ENCODE measurements around the gene MAGIX.

MAGIX gene

GRCh38 chrX:49209434-49210251 is 47.1 kb downstream of the MAGIX start:
- no peak for DNase-seq

DNA sequence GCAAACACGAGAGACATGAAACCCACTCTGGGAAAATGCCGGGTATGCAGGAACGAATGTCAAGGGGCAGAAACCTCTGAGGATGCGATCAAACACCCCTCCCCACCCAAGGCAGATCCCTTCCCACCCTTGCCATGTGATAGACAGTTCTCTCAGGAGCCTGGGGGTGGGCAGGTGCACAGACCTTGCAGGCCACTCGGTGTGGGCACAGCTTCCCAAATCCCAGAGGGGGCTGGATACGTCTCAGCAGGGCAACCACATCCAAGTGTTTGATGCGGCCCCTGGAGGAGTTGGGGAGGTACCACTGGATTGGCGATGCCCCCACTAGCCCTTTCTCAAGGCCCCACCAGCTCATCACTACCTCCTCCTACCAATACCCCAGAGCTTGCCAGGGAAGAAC is 47.8 kb downstream of the MAGIX start:
- DNase-seq, result no peak

- no peak for DNase-seq
Measured at GRCh38 chrX:49211074-49211473, 48.5 kb downstream of the MAGIX start.

DNA sequence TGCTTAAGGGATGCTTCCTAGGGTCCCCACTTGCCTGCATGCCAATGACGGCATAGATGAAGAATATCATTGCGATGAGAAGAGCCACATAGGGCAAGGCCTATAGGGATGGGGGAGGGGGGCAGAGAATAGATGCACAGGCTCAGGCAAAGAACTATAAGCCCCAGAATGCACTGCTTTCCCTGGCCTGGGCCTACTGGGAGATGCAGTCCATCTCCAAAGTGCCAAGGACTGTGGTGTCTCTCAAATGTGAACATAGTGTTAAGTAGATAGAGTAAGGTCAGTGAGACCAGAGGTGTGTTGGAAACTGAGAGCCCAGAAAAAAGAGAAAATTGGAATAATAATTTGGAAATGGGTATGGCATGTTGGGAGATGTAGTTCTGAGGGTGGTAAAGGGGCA is 49.7 kb downstream of the MAGIX start:
- DNase-seq, result no peak

- DNase-seq, result no peak
Measured at GRCh38 chrX:49212861-49213260, 50.3 kb downstream of the MAGIX start.

DNA sequence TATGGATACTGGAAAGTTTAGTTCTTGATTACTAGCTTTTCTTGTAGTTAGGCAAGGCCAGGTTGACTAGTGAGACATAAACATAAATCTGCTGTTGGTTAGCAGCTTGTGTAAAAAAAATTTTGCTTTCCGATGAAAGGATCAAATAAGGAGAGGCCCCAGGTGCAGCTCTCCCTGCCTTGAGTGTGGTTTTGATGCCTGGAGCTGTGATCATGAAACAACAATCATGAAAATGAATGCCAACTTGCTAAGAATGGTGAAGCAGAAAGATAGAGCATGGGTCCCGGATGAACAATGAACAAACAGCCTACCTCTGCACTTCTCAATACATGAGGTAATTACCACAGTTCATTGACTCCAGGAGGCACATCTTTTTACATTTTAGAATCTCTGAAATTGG is 51.9 kb downstream of the MAGIX start:
- DNase-seq, result no peak

DNA sequence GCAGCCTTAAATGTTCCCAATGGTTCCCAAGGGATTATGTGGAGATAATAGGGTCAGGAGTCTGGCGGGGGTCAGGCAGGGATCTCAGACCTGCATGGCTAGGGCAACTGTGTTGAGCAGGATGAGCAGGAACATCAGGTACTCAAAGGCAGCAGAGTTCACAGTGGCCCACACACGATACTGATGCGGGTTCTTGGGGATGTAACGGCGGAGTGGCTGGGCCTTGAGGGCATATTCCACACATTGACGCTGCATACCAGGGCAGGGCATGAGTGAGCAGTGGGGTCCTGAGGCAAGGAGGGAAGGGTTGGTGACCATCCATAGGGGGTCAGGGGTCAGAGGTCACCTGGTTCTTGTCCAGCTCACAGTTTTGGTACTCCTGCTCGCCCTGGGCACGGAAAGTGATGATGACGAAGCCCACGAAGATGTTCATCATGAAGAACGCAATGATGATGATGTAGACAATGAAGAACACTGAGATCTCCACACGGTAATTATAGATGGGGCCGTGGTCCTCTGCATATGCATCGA is 52.5 kb downstream of the MAGIX start:
- no peak for DNase-seq
